GM23338 (cell line): ENCODE data around the gene EFCAB6. TPM values are rescaled to one million over a fixed set of nuclear protein-coding genes. Genes with fewer than 3 reads are reported as not detected.

Experiments used
- ATAC-seq: fragments of 200-7000 bp; cut with Tn5 transposase; 3 replicates; pipeline ENCODE4 v1.9.1; 2020
- DNase-seq: peaks from one replicate; pipeline ENCODE4 v3.0.0-alpha.2; 2015; ENCODE audit warnings: low spot score
- H2AFZ ChIP-seq: fragments of 200-600 bp; sonication (generic); 2 replicates; pipeline ENCODE4 v1.8.0; 2016; ENCODE audit warnings: antibody characterized with exemption, mild to moderate bottlenecking, moderate library complexity
- H3F3A ChIP-seq: fragments of 200-600 bp; sonication (generic); replicated peaks from 2 replicates; pipeline ENCODE4 v1.8.0; 2017; ENCODE audit warnings: antibody characterized with exemption, mixed run types, low read depth
- H3K27ac ChIP-seq: fragments of 200-600 bp; sonication (generic); 2 replicates; pipeline ENCODE4 v1.6.1; 2016; ENCODE audit warnings: low read depth
- H3K27me3 ChIP-seq: fragments of 200-600 bp; sonication (generic); 2 replicates; pipeline ENCODE4 v1.8.0; 2016; ENCODE audit warnings: mild to moderate bottlenecking, mixed run types, moderate library complexity; ENCODE audit not compliant: insufficient read depth
- H3K36me3 ChIP-seq: fragments of 200-600 bp; sonication (generic); 2 replicates; pipeline ENCODE4 v1.8.0; 2016; ENCODE audit warnings: mild to moderate bottlenecking; ENCODE audit not compliant: insufficient read depth
- H3K4me1 ChIP-seq: fragments of 200-600 bp; sonication (generic); 2 replicates; pipeline ENCODE4 v1.8.0; 2016; ENCODE audit warnings: mild to moderate bottlenecking, moderate library complexity; ENCODE audit not compliant: insufficient read depth
- H3K4me2 ChIP-seq: fragments of 200-600 bp; sonication (generic); 2 replicates; pipeline ENCODE4 v1.7.1; 2017; ENCODE audit warnings: mixed run types
- H3K4me3 ChIP-seq: fragments of 200-600 bp; sonication (generic); 2 replicates; pipeline ENCODE4 v1.6.1; 2016; ENCODE audit warnings: mixed run types
- H3K79me2 ChIP-seq: fragments of 200-600 bp; sonication (generic); replicated peaks from 2 replicates; pipeline ENCODE4 v1.8.0; 2017; ENCODE audit warnings: mild to moderate bottlenecking; ENCODE audit not compliant: insufficient read depth
- H3K9me2 ChIP-seq: fragments of 200-600 bp; sonication (generic); 2 replicates; pipeline ENCODE4 v1.8.0; 2017; ENCODE audit not compliant: insufficient read depth
- H4K20me1 ChIP-seq: fragments of 200-600 bp; sonication (generic); replicated peaks from 2 replicates; pipeline ENCODE4 v1.8.0; 2017; ENCODE audit warnings: mild to moderate bottlenecking; ENCODE audit not compliant: insufficient read depth
- H3K27ac Mint-ChIP-seq: 2 replicates; pipeline ENCODE4 v1.8.0; 2020; ENCODE audit warnings: inconsistent platforms, mild to moderate bottlenecking, moderate library complexity, mixed read lengths
- H3K27me3 Mint-ChIP-seq: 3 replicates; pipeline ENCODE4 v1.8.0; 2022; ENCODE audit warnings: low read depth, mild to moderate bottlenecking, moderate library complexity, mixed read lengths, inconsistent platforms; ENCODE audit not compliant: insufficient read depth, poor library complexity
- H3K36me3 Mint-ChIP-seq: 3 replicates; pipeline ENCODE4 v1.8.0; 2021; ENCODE audit warnings: low read depth, mild to moderate bottlenecking, inconsistent platforms, moderate library complexity, mixed read lengths
- H3K4me1 Mint-ChIP-seq: 3 replicates; pipeline ENCODE4 v1.8.0; 2020; ENCODE audit warnings: mild to moderate bottlenecking, inconsistent platforms, mixed read lengths
- H3K4me3 Mint-ChIP-seq: 3 replicates; pipeline ENCODE4 v1.8.0; 2021; ENCODE audit warnings: moderate library complexity, mild to moderate bottlenecking, inconsistent platforms, mixed read lengths
- H3K9me3 Mint-ChIP-seq: 3 replicates; pipeline ENCODE4 v1.8.0; 2020; ENCODE audit warnings: moderate library complexity, mild to moderate bottlenecking, inconsistent platforms, mixed read lengths
- CREB1 ChIP-seq: fragments of 250-450 bp; sonication (Bioruptor Pico); IDR thresholded peaks from 2 replicates; pipeline ENCODE4 v1.5.0; 2020; ENCODE audit warnings: low read depth, mild to moderate bottlenecking, moderate library complexity
- EZH2 ChIP-seq: fragments of 200-600 bp; sonication (generic); IDR thresholded peaks from one replicate; pipeline ENCODE4 v1.8.0; 2017; ENCODE audit warnings: antibody characterized with exemption, mild to moderate bottlenecking, low read depth; ENCODE audit not compliant: unreplicated experiment
- EZH2phosphoT487 ChIP-seq: fragments of 200-600 bp; sonication (generic); IDR thresholded peaks from one replicate; pipeline ENCODE4 v1.8.1; 2018; ENCODE audit warnings: antibody characterized with exemption; ENCODE audit not compliant: unreplicated experiment
- JUNB ChIP-seq: IDR thresholded peaks from one replicate; pipeline ENCODE4 v1.6.1; 2016; ENCODE audit warnings: antibody characterized with exemption; ENCODE audit not compliant: unreplicated experiment
- NANOG ChIP-seq: IDR thresholded peaks from 2 replicates; pipeline ENCODE4 v1.6.1; 2016; ENCODE audit warnings: antibody characterized with exemption, borderline replicate concordance
- POLR2AphosphoS5 ChIP-seq: IDR thresholded peaks from 2 replicates; pipeline ENCODE4 v1.6.1; 2016; ENCODE audit warnings: antibody characterized with exemption, low read depth
- STAT1 ChIP-seq: IDR thresholded peaks from one replicate; pipeline ENCODE4 v1.6.1; 2016; ENCODE audit warnings: antibody characterized with exemption; ENCODE audit not compliant: unreplicated experiment
- ZNF114 ChIP-seq: fragments of 250-450 bp; sonication (Bioruptor Pico); IDR thresholded peaks from 2 replicates; pipeline ENCODE4 v1.5.0; 2020; ENCODE audit warnings: mild to moderate bottlenecking, moderate library complexity
- ZNF331 ChIP-seq: fragments of 250-450 bp; sonication (Bioruptor Pico); IDR thresholded peaks from 2 replicates; pipeline ENCODE4 v1.5.0; 2020; ENCODE audit warnings: low read depth, mild to moderate bottlenecking, moderate library complexity
- polyA plus RNA-seq: library from polyadenylated mRNA; unstranded; fragments of >200 nt; fragmentation: Nextera tagmentation; extraction: Ambion mirVana; gene quantifications from 2 replicates; pipeline ENCODE4 v1.2.1, GENCODE V29; 2016
- total RNA-seq: library from RNA; depleted of rRNA; stranded (reverse); fragments of >200 nt; shearing (Covaris generic); gene quantifications from 2 replicates; pipeline ENCODE4 v1.2.3, GENCODE V29; 2014
- TF ChIP-seq, protein P1 (sequence below): IDR thresholded peaks from 2 replicates; pipeline ENCODE4 v1.6.1; 2016; ENCODE audit warnings: antibody characterized with exemption
- TF ChIP-seq, protein P2 (sequence below): fragments of 250-450 bp; sonication (Bioruptor Pico); IDR thresholded peaks from 2 replicates; pipeline ENCODE4 v1.5.0; 2020; ENCODE audit warnings: mild to moderate bottlenecking, moderate library complexity
- TF ChIP-seq, protein P3 (sequence below): IDR thresholded peaks from one replicate; pipeline ENCODE4 v1.6.1; 2018; ENCODE audit warnings: antibody characterized with exemption; ENCODE audit not compliant: unreplicated experiment
- TF ChIP-seq, protein P4 (sequence below), 2 experiments: fragments of 200-600 bp in 1 of 2; sonication (generic) in 1 of 2; conservative IDR thresholded peaks; 2 replicates each; pipeline versions ENCODE4 v1.5.1 to v1.6.1; 2016 to 2017; ENCODE audit warnings: antibody characterized with exemption in 2 of 2, low read depth in 2 of 2, mild to moderate bottlenecking in 2 of 2, moderate library complexity in 1 of 2

The EFCAB6 gene
- total and polyA plus RNA-seq, 2 experiments from 2014 or later, result 1.1 to 1.8 TPM

DNA sequence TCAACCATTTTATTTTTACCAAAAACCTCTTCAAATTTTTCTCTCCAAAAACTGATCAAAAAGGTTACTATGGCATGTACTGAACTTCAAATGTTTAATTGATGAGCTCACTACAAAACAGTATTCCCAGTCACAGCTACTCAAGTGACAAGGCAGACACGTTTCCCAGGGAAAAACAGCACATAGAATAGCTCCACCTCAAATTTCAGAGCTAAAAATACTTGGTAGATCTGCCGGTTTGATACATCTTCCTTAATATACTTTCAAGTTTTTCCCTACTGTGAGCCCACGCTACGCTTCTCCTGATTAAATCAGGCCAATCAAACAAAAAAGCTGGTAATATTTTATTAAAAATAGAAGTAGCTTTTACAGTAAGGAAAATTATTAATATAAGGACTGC is 100.4 kb downstream of the EFCAB6 start:
- TF ChIP-seq CREB1 (CRISPR knock-in tag) (no peak), ZNF331 (CRISPR knock-in tag) (no peak), JUNB (no peak), STAT1 (no peak), EZH2 (no peak), POLR2AphosphoS5 (no peak), NANOG (no peak), ZNF114 (CRISPR knock-in tag) (no peak), EZH2phosphoT487 (no peak)
- TF ChIP-seq, protein P1, sequence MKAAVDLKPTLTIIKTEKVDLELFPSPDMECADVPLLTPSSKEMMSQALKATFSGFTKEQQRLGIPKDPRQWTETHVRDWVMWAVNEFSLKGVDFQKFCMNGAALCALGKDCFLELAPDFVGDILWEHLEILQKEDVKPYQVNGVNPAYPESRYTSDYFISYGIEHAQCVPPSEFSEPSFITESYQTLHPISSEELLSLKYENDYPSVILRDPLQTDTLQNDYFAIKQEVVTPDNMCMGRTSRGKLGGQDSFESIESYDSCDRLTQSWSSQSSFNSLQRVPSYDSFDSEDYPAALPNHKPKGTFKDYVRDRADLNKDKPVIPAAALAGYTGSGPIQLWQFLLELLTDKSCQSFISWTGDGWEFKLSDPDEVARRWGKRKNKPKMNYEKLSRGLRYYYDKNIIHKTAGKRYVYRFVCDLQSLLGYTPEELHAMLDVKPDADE, result no peak
- TF ChIP-seq, protein P2, sequence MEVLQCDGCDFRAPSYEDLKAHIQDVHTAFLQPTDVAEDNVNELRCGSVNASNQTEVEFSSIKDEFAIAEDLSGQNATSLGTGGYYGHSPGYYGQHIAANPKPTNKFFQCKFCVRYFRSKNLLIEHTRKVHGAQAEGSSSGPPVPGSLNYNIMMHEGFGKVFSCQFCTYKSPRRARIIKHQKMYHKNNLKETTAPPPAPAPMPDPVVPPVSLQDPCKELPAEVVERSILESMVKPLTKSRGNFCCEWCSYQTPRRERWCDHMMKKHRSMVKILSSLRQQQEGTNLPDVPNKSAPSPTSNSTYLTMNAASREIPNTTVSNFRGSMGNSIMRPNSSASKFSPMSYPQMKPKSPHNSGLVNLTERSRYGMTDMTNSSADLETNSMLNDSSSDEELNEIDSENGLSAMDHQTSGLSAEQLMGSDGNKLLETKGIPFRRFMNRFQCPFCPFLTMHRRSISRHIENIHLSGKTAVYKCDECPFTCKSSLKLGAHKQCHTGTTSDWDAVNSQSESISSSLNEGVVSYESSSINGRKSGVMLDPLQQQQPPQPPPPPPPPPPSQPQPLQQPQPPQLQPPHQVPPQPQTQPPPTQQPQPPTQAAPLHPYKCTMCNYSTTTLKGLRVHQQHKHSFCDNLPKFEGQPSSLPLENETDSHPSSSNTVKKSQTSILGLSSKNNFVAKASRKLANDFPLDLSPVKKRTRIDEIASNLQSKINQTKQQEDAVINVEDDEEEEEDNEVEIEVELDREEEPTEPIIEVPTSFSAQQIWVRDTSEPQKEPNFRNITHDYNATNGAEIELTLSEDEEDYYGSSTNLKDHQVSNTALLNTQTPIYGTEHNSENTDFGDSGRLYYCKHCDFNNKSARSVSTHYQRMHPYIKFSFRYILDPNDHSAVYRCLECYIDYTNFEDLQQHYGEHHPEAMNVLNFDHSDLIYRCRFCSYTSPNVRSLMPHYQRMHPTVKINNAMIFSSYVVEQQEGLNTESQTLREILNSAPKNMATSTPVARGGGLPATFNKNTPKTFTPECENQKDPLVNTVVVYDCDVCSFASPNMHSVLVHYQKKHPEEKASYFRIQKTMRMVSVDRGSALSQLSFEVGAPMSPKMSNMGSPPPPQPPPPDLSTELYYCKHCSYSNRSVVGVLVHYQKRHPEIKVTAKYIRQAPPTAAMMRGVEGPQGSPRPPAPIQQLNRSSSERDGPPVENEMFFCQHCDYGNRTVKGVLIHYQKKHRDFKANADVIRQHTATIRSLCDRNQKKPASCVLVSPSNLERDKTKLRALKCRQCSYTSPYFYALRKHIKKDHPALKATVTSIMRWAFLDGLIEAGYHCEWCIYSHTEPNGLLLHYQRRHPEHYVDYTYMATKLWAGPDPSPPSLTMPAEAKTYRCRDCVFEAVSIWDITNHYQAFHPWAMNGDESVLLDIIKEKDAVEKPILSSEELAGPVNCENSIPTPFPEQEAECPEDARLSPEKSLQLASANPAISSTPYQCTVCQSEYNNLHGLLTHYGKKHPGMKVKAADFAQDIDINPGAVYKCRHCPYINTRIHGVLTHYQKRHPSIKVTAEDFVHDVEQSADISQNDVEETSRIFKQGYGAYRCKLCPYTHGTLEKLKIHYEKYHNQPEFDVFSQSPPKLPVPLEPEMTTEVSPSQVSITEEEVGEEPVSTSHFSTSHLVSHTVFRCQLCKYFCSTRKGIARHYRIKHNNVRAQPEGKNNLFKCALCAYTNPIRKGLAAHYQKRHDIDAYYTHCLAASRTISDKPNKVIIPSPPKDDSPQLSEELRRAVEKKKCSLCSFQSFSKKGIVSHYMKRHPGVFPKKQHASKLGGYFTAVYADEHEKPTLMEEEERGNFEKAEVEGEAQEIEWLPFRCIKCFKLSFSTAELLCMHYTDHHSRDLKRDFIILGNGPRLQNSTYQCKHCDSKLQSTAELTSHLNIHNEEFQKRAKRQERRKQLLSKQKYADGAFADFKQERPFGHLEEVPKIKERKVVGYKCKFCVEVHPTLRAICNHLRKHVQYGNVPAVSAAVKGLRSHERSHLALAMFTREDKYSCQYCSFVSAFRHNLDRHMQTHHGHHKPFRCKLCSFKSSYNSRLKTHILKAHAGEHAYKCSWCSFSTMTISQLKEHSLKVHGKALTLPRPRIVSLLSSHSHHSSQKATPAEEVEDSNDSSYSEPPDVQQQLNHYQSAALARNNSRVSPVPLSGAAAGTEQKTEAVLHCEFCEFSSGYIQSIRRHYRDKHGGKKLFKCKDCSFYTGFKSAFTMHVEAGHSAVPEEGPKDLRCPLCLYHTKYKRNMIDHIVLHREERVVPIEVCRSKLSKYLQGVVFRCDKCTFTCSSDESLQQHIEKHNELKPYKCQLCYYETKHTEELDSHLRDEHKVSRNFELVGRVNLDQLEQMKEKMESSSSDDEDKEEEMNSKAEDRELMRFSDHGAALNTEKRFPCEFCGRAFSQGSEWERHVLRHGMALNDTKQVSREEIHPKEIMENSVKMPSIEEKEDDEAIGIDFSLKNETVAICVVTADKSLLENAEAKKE (CRISPR knock-in tag), result no peak
- TF ChIP-seq, protein P3, sequence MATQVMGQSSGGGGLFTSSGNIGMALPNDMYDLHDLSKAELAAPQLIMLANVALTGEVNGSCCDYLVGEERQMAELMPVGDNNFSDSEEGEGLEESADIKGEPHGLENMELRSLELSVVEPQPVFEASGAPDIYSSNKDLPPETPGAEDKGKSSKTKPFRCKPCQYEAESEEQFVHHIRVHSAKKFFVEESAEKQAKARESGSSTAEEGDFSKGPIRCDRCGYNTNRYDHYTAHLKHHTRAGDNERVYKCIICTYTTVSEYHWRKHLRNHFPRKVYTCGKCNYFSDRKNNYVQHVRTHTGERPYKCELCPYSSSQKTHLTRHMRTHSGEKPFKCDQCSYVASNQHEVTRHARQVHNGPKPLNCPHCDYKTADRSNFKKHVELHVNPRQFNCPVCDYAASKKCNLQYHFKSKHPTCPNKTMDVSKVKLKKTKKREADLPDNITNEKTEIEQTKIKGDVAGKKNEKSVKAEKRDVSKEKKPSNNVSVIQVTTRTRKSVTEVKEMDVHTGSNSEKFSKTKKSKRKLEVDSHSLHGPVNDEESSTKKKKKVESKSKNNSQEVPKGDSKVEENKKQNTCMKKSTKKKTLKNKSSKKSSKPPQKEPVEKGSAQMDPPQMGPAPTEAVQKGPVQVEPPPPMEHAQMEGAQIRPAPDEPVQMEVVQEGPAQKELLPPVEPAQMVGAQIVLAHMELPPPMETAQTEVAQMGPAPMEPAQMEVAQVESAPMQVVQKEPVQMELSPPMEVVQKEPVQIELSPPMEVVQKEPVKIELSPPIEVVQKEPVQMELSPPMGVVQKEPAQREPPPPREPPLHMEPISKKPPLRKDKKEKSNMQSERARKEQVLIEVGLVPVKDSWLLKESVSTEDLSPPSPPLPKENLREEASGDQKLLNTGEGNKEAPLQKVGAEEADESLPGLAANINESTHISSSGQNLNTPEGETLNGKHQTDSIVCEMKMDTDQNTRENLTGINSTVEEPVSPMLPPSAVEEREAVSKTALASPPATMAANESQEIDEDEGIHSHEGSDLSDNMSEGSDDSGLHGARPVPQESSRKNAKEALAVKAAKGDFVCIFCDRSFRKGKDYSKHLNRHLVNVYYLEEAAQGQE, result no peak
- TF ChIP-seq, protein P4, sequence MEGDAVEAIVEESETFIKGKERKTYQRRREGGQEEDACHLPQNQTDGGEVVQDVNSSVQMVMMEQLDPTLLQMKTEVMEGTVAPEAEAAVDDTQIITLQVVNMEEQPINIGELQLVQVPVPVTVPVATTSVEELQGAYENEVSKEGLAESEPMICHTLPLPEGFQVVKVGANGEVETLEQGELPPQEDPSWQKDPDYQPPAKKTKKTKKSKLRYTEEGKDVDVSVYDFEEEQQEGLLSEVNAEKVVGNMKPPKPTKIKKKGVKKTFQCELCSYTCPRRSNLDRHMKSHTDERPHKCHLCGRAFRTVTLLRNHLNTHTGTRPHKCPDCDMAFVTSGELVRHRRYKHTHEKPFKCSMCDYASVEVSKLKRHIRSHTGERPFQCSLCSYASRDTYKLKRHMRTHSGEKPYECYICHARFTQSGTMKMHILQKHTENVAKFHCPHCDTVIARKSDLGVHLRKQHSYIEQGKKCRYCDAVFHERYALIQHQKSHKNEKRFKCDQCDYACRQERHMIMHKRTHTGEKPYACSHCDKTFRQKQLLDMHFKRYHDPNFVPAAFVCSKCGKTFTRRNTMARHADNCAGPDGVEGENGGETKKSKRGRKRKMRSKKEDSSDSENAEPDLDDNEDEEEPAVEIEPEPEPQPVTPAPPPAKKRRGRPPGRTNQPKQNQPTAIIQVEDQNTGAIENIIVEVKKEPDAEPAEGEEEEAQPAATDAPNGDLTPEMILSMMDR (conservative IDR thresholded peaks at IDR 0.05; ENCODE audit: low read depth in 2 of 2), result no peak
- H3K79me2 ChIP-seq, result no peaks in the 10 kb centered on the region
- H3K4me3 Mint-ChIP-seq, result no peak overlapping the region
- ATAC-seq (no peak), DNase-seq (no peak)
- H4K20me1 ChIP-seq, result no peaks in the 10 kb centered on the region
- no peak overlapping the region for H2AFZ ChIP-seq
- peaks cover 17% of the 10 kb centered on the region for H3K4me1 Mint-ChIP-seq
- H3K36me3 ChIP-seq, result no peaks in the 10 kb centered on the region
- no peak overlapping the region for H3K4me3 ChIP-seq
- no peak overlapping the region for H3K4me2 ChIP-seq
- H3K4me1 ChIP-seq, result peaks cover 5% of the 10 kb centered on the region; the same call in 1 of the 2 replicates
- no peaks in the 10 kb centered on the region for H3K36me3 Mint-ChIP-seq
- H3K9me3 Mint-ChIP-seq, result no peaks in the 10 kb centered on the region; the same call in 2 of the 3 replicates
- H3K27me3 ChIP-seq, result no peaks in the 10 kb centered on the region
- H3K27me3 Mint-ChIP-seq, result no peaks in the 10 kb centered on the region
- no peaks in the 10 kb centered on the region; the same call in 1 of the 2 replicates for H3K9me2 ChIP-seq
- H3K27ac ChIP-seq, result no peak overlapping the region
- H3K27ac Mint-ChIP-seq, result no peak overlapping the region
- H3F3A ChIP-seq, result no peaks in the 10 kb centered on the region
